ENCODE measurements around the gene ZMPSTE24.
"Not testable (repeated sequence)": the region's sequence is repeated elsewhere in the genome, so short reads cannot be mapped to it uniquely, and the experiment has no call there.

The ZMPSTE24 gene

DNA sequence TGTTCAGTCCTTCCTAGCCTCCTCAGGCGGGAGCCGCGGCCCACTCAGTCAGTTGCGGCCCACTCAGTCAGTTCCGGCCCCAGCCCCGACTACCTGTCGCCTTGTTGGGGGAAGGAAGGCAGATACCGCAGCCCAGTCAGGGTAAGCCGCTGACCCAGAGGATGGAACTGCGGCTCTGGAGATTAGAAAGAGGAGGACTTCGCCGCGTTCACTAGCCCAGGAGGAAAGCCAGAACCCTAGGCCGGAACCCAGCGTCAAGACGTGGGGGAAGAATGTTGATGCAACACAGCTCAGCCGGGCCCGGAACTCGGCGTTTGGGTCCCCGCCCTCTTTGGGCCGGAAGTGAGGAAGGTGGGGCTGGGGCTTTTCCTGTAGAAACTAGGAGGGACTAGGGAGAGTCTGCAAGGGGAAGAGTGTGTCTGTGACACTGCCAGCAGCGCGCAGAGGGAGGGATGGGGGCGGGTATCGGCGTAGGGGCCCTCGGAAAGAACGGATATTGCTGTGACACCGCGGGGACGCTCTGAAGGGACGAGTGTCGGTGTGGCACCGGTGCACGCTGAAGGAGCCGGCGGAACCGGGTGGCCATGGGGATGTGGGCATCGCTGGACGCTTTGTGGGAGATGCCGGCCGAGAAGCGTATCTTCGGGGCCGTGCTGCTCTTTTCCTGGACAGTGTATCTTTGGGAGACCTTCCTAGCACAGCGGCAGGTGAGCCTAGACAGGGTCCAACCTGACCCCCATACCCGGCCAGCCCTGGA lies at the start of gene ZMPSTE24:
Gene ZMPSTE24, plus strand, starts transcription at position 549 of the 757 bp plus-strand sequence. Its CDS starts 36 bp downstream, at position 585.
- Mint-ChIP-seq H3K4me1 (ENCODE audit: low read depth) (peaks cover 53% of the 10 kb centered on the region), H3K9me3 (no peaks in the 10 kb centered on the region), H3K4me3 (peak within 1 kb of the TSS; percentile 91), H3K27me3 (no peaks in the 10 kb centered on the region), H3K27ac (peak within 1 kb of the TSS; percentile 100), H3K36me3 (ENCODE audit: low read depth) (peaks cover 54% of the 10 kb centered on the region)
- peak; percentile 95 for DNase-seq

DNA sequence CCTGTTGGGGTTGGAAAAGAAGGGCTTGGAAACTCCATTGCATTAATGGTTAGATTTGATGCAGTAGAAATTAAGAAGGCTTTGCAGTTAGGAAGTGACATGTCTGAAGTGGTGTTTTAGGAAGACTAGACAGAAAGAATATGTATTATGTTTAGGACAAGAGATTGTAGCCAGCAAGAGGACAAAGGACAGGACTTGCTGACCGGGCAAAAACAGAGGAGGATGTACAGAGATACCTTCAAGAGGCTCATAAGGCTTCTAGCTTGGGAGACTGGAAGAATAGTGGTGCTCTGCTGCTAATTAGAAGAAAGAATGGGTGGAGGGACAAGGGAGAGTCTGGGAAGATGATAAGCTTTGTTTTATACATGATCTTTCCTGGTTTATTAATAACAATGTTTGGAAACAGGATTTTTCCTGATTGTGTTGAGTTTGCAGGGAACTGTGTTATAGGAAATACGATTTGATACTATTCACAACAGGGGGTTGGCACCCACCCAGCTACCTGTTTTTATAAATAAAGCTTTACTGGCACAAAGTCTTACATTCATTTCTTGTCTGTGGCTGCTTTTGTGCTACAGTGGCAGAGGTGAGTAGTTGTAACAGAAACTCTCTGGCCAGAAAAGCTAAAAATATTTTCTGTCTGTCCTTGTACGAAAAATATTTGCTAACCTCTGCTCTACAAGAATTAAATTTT lies 47.4 kb upstream of the ZMPSTE24 start:
- Mint-ChIP-seq H3K27ac (no peak overlapping the region), H3K27me3 (no peaks in the 10 kb centered on the region), H3K9me3 (no peaks in the 10 kb centered on the region), H3K36me3 (ENCODE audit: low read depth) (peaks cover 76% of the 10 kb centered on the region), H3K4me3 (no peak overlapping the region), H3K4me1 (ENCODE audit: low read depth) (peaks cover 9% of the 10 kb centered on the region)
- DNase-seq: no peak

- DNase-seq: no peak
- Mint-ChIP-seq H3K36me3 (ENCODE audit: low read depth) (peaks cover 61% of the 10 kb centered on the region), H3K27me3 (no peaks in the 10 kb centered on the region), H3K4me1 (ENCODE audit: low read depth) (peaks cover 43% of the 10 kb centered on the region), H3K9me3 (no peaks in the 10 kb centered on the region), H3K27ac (peak overlapping the region; percentile 8), H3K4me3 (no peak overlapping the region)
These were observed 39.7 kb upstream of the ZMPSTE24 start for GRCh38 chr1:40218333-40218732.

DNA sequence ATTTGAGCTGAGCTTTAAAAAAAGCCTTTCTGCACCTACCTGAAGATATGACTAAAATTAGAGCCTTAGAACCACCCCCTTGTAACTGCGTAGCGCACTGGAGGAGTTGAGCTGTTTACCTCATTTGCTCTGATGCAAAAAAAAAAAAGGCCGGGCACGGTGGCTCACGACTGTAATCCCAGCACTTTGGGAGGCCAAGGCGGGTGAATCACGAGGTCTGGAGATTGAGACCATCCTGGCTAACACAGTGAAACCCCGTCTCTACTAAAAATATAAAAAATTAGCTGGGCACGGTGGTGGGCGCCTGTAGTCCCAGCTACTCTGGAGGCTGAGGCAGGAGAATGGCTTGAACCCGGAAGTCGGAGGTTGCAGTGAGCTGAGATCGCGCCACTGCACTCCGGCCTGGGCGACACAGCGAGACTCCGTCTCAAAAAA lies 36.5 kb upstream of the ZMPSTE24 start:
- H3K27me3 Mint-ChIP-seq, H3K9me3 Mint-ChIP-seq, H3K4me3 Mint-ChIP-seq, DNase-seq, H3K27ac Mint-ChIP-seq: not testable (repeated sequence)
- H3K36me3 Mint-ChIP-seq (ENCODE audit: low read depth): peaks cover 63% of the 10 kb centered on the region
- peaks cover 38% of the 10 kb centered on the region for H3K4me1 Mint-ChIP-seq (ENCODE audit: low read depth)

GRCh38 chr1:40221977-40222772 lies 35.9 kb upstream of the ZMPSTE24 start:
- Mint-ChIP-seq H3K27me3 (no peaks in the 10 kb centered on the region), H3K9me3 (no peaks in the 10 kb centered on the region), H3K36me3 (ENCODE audit: low read depth) (peaks cover 61% of the 10 kb centered on the region), H3K4me1 (ENCODE audit: low read depth) (peaks cover 32% of the 10 kb centered on the region), H3K27ac (no peak overlapping the region), H3K4me3 (no peak overlapping the region)
- DNase-seq: no peak

GRCh38 chr1:40224040-40224439 lies 34.0 kb upstream of the ZMPSTE24 start:
- Mint-ChIP-seq H3K27me3 (no peaks in the 10 kb centered on the region), H3K4me3 (no peak overlapping the region), H3K9me3 (no peaks in the 10 kb centered on the region), H3K36me3 (ENCODE audit: low read depth) (peaks cover 59% of the 10 kb centered on the region), H3K27ac (peak overlapping the region; percentile 76), H3K4me1 (ENCODE audit: low read depth) (peaks cover 27% of the 10 kb centered on the region)
- DNase-seq: no peak

DNA sequence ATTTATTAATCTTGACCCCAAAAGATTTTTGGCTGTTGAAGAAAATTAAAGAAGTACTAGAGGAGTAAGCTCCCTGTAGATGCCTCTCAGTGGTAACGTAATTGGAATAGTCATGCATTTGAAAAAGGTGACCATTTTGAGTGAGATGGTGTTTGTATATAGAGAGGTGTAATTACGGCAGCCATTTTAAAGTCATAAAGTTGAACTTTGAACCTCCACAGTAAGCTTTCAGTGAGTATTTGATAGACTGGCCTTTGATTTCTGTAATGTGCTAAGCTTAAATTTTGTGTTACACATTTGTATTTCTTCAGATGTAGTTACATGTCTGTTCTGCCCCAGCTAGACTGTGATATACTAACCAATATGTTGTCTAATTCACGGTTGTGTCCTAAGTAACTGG lies 31.8 kb upstream of the ZMPSTE24 start:
- Mint-ChIP-seq H3K4me3 (no peak overlapping the region), H3K9me3 (no peaks in the 10 kb centered on the region), H3K4me1 (ENCODE audit: low read depth) (peaks cover 28% of the 10 kb centered on the region), H3K27ac (no peak overlapping the region), H3K36me3 (ENCODE audit: low read depth) (peaks cover 63% of the 10 kb centered on the region), H3K27me3 (no peaks in the 10 kb centered on the region)
- no peak for DNase-seq

DNA sequence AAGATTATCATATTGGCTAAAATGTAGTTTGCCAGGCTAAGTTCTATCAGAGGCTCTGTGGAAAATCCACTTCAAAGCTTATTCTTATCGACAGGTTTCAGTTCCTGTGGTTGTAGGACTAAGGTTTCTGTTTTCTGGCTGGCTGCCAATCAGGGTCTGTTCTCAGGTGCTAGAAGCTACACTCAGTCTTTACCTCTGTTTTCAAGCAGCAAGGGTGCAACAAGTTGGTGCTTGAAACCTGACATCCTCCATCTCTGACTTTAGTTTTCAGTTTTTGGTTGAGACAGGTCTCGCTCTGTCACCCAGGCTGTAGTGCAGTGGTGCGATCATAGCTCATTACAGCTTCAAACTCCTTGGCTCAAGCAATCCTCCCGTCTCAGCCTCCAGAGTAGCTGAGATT lies 25.6 kb upstream of the ZMPSTE24 start:
- Mint-ChIP-seq H3K4me3 (no peak overlapping the region), H3K9me3 (no peaks in the 10 kb centered on the region), H3K27me3 (no peaks in the 10 kb centered on the region), H3K36me3 (ENCODE audit: low read depth) (peaks cover 84% of the 10 kb centered on the region), H3K27ac (peak overlapping the region; percentile 71), H3K4me1 (ENCODE audit: low read depth) (peaks cover 28% of the 10 kb centered on the region)
- DNase-seq: peak; percentile 42

GRCh38 chr1:40239626-40240025 lies 18.4 kb upstream of the ZMPSTE24 start:
- no peak for DNase-seq
- no peak overlapping the region for H3K27ac Mint-ChIP-seq
- H3K27me3 Mint-ChIP-seq: no peaks in the 10 kb centered on the region
- no peak overlapping the region for H3K4me3 Mint-ChIP-seq
- no peaks in the 10 kb centered on the region for H3K9me3 Mint-ChIP-seq
- peaks cover 59% of the 10 kb centered on the region for H3K36me3 Mint-ChIP-seq (ENCODE audit: low read depth)
- peaks cover 55% of the 10 kb centered on the region for H3K4me1 Mint-ChIP-seq (ENCODE audit: low read depth)

DNA sequence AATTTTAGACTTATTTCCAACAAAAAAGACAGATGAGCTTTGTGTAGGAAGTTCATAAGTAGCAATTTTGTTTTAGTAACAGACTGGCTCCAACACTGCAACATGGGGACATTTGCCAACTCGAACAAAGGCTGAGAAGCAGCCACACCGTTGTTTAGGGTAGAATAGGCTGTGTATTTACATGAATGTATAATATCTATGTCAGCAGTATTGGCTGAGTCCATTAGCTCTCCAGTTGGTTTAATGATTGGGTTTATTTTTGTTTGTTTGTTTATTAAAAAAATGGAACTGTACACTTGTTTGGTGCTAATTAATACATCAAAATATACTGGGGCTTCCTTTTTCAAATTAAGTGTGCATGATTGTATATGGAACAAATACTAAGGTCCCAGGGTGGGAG lies 17.6 kb upstream of the ZMPSTE24 start:
- Mint-ChIP-seq H3K9me3 (no peaks in the 10 kb centered on the region), H3K36me3 (ENCODE audit: low read depth) (peaks cover 52% of the 10 kb centered on the region), H3K27ac (peak overlapping the region; percentile 0), H3K4me3 (no peak overlapping the region), H3K4me1 (ENCODE audit: low read depth) (peaks cover 59% of the 10 kb centered on the region), H3K27me3 (no peaks in the 10 kb centered on the region)
- no peak for DNase-seq

GRCh38 chr1:40241362-40241761 lies 16.7 kb upstream of the ZMPSTE24 start:
- Mint-ChIP-seq H3K27me3 (no peaks in the 10 kb centered on the region), H3K4me1 (ENCODE audit: low read depth) (peaks cover 59% of the 10 kb centered on the region), H3K9me3 (no peaks in the 10 kb centered on the region), H3K4me3 (peak overlapping the region; percentile 27), H3K27ac (peak overlapping the region; percentile 89), H3K36me3 (ENCODE audit: low read depth) (peaks cover 42% of the 10 kb centered on the region)
- DNase-seq: no peak

DNA sequence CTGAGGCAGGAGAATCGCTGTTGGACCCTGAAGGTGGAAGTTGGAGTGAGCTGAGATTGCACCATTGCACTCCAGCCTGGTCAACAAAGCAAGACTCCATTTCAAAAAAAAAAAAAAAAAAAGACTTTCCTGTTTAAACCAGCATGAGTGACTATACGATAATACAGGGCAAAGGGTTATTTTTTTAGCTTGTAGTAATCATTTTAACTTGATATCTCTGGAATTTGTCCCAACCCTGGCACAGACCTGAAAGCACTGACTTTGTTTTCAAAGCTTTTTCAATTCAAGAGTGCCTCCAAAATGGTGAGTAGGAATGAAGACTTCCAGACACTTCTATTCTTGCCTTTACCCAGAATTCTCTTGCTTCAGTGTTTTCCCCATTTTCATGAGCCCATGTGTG lies 14.7 kb upstream of the ZMPSTE24 start:
- DNase-seq: no peak
- Mint-ChIP-seq H3K4me1 (ENCODE audit: low read depth) (peaks cover 50% of the 10 kb centered on the region), H3K9me3 (no peaks in the 10 kb centered on the region), H3K27me3 (no peaks in the 10 kb centered on the region), H3K27ac (no peak overlapping the region), H3K36me3 (ENCODE audit: low read depth) (peaks cover 22% of the 10 kb centered on the region), H3K4me3 (no peak overlapping the region)

DNA sequence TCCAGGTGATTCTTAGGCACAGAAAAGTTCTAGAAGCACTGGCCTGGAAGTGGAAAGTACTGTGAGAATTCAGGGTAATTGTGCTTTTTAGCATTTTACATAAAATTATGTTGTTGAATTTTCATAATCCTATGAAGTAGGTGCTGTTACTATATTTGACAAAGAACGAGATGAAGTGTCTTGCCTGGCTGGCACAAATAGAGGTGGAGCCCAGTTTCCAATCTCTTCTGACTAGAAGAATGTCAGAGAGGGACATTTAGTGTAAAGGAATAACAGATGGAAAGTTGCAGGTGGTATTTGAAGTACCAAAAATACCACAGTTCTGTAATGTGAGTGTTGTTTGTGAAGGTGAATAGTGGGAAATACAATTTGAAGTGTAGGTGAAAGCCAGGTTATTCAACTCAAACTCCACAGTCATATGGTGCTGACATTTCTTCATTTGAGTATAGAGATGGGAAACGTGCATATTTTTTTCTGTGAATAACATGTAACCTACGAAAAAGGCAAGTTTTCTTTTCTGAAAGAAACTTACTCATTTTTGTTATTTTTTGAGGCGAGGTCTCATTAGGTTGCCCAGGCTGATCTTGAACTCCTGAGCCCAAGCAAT lies 13.8 kb upstream of the ZMPSTE24 start:
- Mint-ChIP-seq H3K27ac (peak overlapping the region; percentile 53), H3K9me3 (no peaks in the 10 kb centered on the region), H3K36me3 (ENCODE audit: low read depth) (peaks cover 13% of the 10 kb centered on the region), H3K4me3 (no peak overlapping the region), H3K4me1 (ENCODE audit: low read depth) (peaks cover 44% of the 10 kb centered on the region), H3K27me3 (no peaks in the 10 kb centered on the region)
- no peak for DNase-seq

DNA sequence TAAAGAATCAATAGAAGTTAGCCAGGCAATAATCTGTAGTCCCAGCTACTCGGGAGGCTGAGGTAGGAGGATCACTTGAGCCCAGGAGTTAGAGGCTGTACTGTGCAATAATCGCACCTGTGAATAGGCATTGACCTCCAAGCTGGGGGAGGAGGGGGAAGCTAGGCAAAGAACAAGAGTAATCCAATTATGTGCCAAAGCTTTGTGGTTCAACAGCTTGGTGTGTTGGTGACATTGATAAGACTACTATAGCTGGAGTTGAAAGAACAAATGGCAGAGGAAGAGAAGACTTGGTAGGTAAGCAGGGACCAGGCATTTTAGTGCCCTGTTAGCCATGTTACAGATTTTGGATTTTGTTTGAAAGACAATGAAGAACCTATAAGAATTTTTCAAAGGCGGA lies 12.3 kb upstream of the ZMPSTE24 start:
- no peak overlapping the region for H3K27ac Mint-ChIP-seq

More for the DNA sequence above, 12.3 kb upstream of the ZMPSTE24 start:
- DNase-seq: no peak
- H3K27me3 Mint-ChIP-seq: no peaks in the 10 kb centered on the region
- no peaks in the 10 kb centered on the region for H3K9me3 Mint-ChIP-seq
- H3K4me1 Mint-ChIP-seq (ENCODE audit: low read depth): peaks cover 33% of the 10 kb centered on the region
- H3K4me3 Mint-ChIP-seq: no peak overlapping the region
- H3K36me3 Mint-ChIP-seq (ENCODE audit: low read depth): no peaks in the 10 kb centered on the region
